H9 (cell line): ENCODE measurements around the gene ITPR1. TPM values are rescaled to one million over a fixed set of nuclear protein-coding genes. Genes with fewer than 3 reads are reported as not detected.

Source experiments
- DNase-seq: peaks from one replicate; pipeline ENCODE4 v3.0.0-alpha.2; 2017
- H2AFZ ChIP-seq: one replicate; pipeline ENCODE4 v1.6.1; 2013; ENCODE audit warnings: mild to moderate bottlenecking, low read length, control low read depth, moderate library complexity
- H2AK5ac ChIP-seq: 2 replicates; pipeline ENCODE4 v1.6.1; 2013; ENCODE audit warnings: low read length, control low read depth, mixed read lengths; ENCODE audit not compliant: insufficient read length
- H2BK120ac ChIP-seq: one replicate; pipeline ENCODE4 v1.6.1; 2013; ENCODE audit warnings: low read depth, mild to moderate bottlenecking, low read length, control low read depth, inconsistent platforms; ENCODE audit not compliant: poor library complexity, severe bottlenecking
- H2BK12ac ChIP-seq: 2 replicates; pipeline ENCODE4 v1.6.1; 2013; ENCODE audit warnings: low read length, control low read depth, mixed read lengths, low read depth; ENCODE audit not compliant: insufficient read length
- H2BK15ac ChIP-seq: 2 replicates; pipeline ENCODE4 v1.6.1; 2013; ENCODE audit warnings: low read depth, low read length, control low read depth
- H2BK20ac ChIP-seq: one replicate; pipeline ENCODE4 v1.6.1; 2013; ENCODE audit warnings: low read depth, mild to moderate bottlenecking, low read length, control low read depth, inconsistent platforms; ENCODE audit not compliant: poor library complexity, severe bottlenecking
- H2BK5ac ChIP-seq: 2 replicates; pipeline ENCODE4 v1.6.1; 2013; ENCODE audit warnings: low read length, control low read depth, mixed read lengths; ENCODE audit not compliant: insufficient read length
- H3K14ac ChIP-seq: 2 replicates; pipeline ENCODE4 v1.6.1; 2013; ENCODE audit warnings: low read length, control low read depth; ENCODE audit not compliant: insufficient read depth
- H3K18ac ChIP-seq: 2 replicates; pipeline ENCODE4 v1.6.1; 2013; ENCODE audit warnings: low read depth, mild to moderate bottlenecking, mixed read lengths, low read length, control low read depth; ENCODE audit not compliant: insufficient read length
- H3K23ac ChIP-seq: 2 replicates; pipeline ENCODE4 v1.6.1; 2013; ENCODE audit warnings: low read length, control low read depth, mixed read lengths, low read depth; ENCODE audit not compliant: insufficient read length
- H3K23me2 ChIP-seq: 2 replicates; pipeline ENCODE4 v1.6.1; 2013; ENCODE audit warnings: low read depth, mild to moderate bottlenecking, mixed read lengths, low read length, control low read depth; ENCODE audit not compliant: insufficient read length, poor library complexity, severe bottlenecking
- H3K27ac ChIP-seq: 2 replicates; pipeline ENCODE4 v1.5.1; 2013; ENCODE audit warnings: low read length, control low read depth, mixed read lengths, low read depth; ENCODE audit not compliant: insufficient read length
- H3K27me3 ChIP-seq: 2 replicates; pipeline ENCODE4 v1.6.1; 2013; ENCODE audit warnings: low read length, control low read depth, inconsistent platforms; ENCODE audit not compliant: insufficient read depth
- H3K4ac ChIP-seq: 2 replicates; pipeline ENCODE4 v1.6.1; 2013; ENCODE audit warnings: low read depth, mild to moderate bottlenecking, control low read depth, inconsistent platforms, low read length, moderate library complexity
- H3K4me1 ChIP-seq: 2 replicates; pipeline ENCODE4 v1.6.1; 2013; ENCODE audit warnings: low read length, control low read depth, inconsistent platforms; ENCODE audit not compliant: insufficient read depth
- H3K4me2 ChIP-seq: 2 replicates; pipeline ENCODE4 v1.6.1; 2013; ENCODE audit warnings: low read length, control low read depth, mixed read lengths; ENCODE audit not compliant: insufficient read length, insufficient read depth
- H3K56ac ChIP-seq: 2 replicates; pipeline ENCODE4 v1.6.1; 2013; ENCODE audit warnings: low read depth, mild to moderate bottlenecking, mixed read lengths, low read length, control low read depth; ENCODE audit not compliant: insufficient read length
- H3K79me1 ChIP-seq: 2 replicates; pipeline ENCODE4 v1.6.1; 2013; ENCODE audit warnings: low read depth, mild to moderate bottlenecking, moderate library complexity, low read length, control low read depth, inconsistent platforms; ENCODE audit not compliant: insufficient read depth, poor library complexity, severe bottlenecking
- H3K79me2 ChIP-seq: 2 replicates; pipeline ENCODE4 v1.6.1; 2013; ENCODE audit warnings: low read length, control low read depth, inconsistent platforms; ENCODE audit not compliant: insufficient read depth
- H3K9ac ChIP-seq: 2 replicates; pipeline ENCODE4 v1.6.1; 2013; ENCODE audit warnings: low read length, control low read depth, mixed read lengths; ENCODE audit not compliant: insufficient read length; ENCODE audit errors: extremely low read depth
- H3K9me3 ChIP-seq: one replicate; pipeline ENCODE4 v1.6.1; 2013; ENCODE audit warnings: low read depth, low read length, inconsistent platforms; ENCODE audit not compliant: control insufficient read depth
- H3T11ph ChIP-seq: one replicate; pipeline ENCODE4 v1.6.1; 2013; ENCODE audit warnings: mild to moderate bottlenecking, low read length, control low read depth, inconsistent platforms
- H4K20me1 ChIP-seq: one replicate; pipeline ENCODE4 v1.6.1; 2013; ENCODE audit not compliant: control insufficient read depth, insufficient read length, insufficient read depth
- H4K5ac ChIP-seq: 2 replicates; pipeline ENCODE4 v1.6.1; 2013; ENCODE audit warnings: low read depth, mild to moderate bottlenecking, mixed read lengths, low read length, control low read depth; ENCODE audit not compliant: insufficient read length
- H4K8ac ChIP-seq: replicated peaks from 2 replicates; pipeline ENCODE4 v1.6.1; 2013; ENCODE audit warnings: low read length, control low read depth, mixed read lengths, low read depth; ENCODE audit not compliant: insufficient read length
- H4K91ac ChIP-seq: 2 replicates; pipeline ENCODE4 v1.6.1; 2013; ENCODE audit warnings: low read depth, mild to moderate bottlenecking, moderate library complexity, mixed read lengths, low read length, control low read depth; ENCODE audit not compliant: insufficient read length
- H3K27ac Mint-ChIP-seq, 3 experiments: 2 replicates in 2 of 3; 3 replicates in 1 of 3; pipeline ENCODE4 v1.8.0; 2020 to 2021; ENCODE audit warnings: mixed read lengths in 3 of 3, mild to moderate bottlenecking in 1 of 3, moderate library complexity in 1 of 3
- H3K27me3 Mint-ChIP-seq: 2 replicates; pipeline ENCODE4 v1.8.0; 2021; ENCODE audit warnings: low read depth, mild to moderate bottlenecking, moderate library complexity, mixed read lengths
- H3K36me3 Mint-ChIP-seq, 3 experiments: 2 replicates in 2 of 3; 3 replicates in 1 of 3; pipeline ENCODE4 v1.8.0; 2020 to 2021; ENCODE audit warnings: low read depth in 3 of 3, mixed read lengths in 3 of 3; ENCODE audit not compliant: insufficient read depth in 1 of 3
- H3K4me1 Mint-ChIP-seq, 2 experiments: 2 replicates each; pipeline ENCODE4 v1.8.0; 2020; ENCODE audit warnings: mixed read lengths in 2 of 2
- H3K4me3 Mint-ChIP-seq, 2 experiments: 2 replicates in 1 of 2; 3 replicates in 1 of 2; pipeline ENCODE4 v1.8.0; 2020 to 2021; ENCODE audit warnings: mild to moderate bottlenecking in 2 of 2, mixed read lengths in 2 of 2, moderate library complexity in 1 of 2
- H3K9me3 Mint-ChIP-seq, 2 experiments: 2 replicates in 1 of 2; 3 replicates in 1 of 2; pipeline ENCODE4 v1.8.0; 2020; ENCODE audit warnings: mild to moderate bottlenecking in 2 of 2, mixed read lengths in 2 of 2, moderate library complexity in 1 of 2
- WGBS: extraction: QIAGEN DNeasy Blood & Tissue Kit; methylation state at CpG from one replicate; pipeline ENCODE4 v1.1.7; 2013; ENCODE audit warnings: missing lambda C conversion rate, low lambda C conversion rate, mixed read lengths; ENCODE audit not compliant: insufficient read length; ENCODE audit errors: extremely low coverage; 5-methylcytosine and 5-hydroxymethylcytosine counted together
- total RNA-seq: library from RNA; stranded (reverse); gene quantifications from 2 replicates; pipeline ENCODE4 v1.2.1, GENCODE V29; 2021
- TF ChIP-seq, protein P1 (sequence below): fragments of 200-600 bp; sonication (generic); conservative IDR thresholded peaks from 3 replicates; pipeline ENCODE4 v1.8.0; 2021; ENCODE audit warnings: antibody characterized with exemption, mild to moderate bottlenecking

ITPR1 gene
- total RNA-seq, 1 experiment from 2014 or later, result 4.2 TPM

DNA sequence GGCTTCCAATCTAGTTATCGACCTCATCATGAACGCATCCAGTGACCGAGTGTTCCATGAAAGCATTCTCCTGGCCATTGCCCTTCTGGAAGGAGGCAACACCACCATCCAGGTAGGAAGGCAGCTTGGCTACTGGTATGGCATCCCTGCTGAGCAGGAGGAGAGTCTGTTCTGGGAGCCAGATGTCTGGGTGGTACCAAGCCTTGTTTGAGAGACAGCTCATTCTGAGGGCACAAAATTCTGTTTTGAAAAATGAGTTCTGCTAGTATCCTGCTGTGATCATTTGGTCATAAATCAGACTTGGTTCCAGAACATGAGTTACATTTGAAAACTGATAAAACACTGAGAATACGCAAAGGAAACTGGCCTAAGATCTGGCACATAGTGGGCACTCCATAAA, 242.1 kb downstream of the ITPR1 start:
- no peak overlapping the region for H3K23ac ChIP-seq

More for the DNA sequence above, 242.1 kb downstream of the ITPR1 start:
- H3K4me1 Mint-ChIP-seq, result peaks cover 25 to 30% of the 10 kb centered on the region in 2 experiments
- Histone ChIP-seq H3K79me2 (no peaks in the 10 kb centered on the region), H3K4ac (no peak overlapping the region), H3K14ac (no peak overlapping the region), H2BK120ac (no peak overlapping the region), H4K91ac (no peak overlapping the region), H2AFZ (no peak overlapping the region), H3K4me1 (peaks cover 6% of the 10 kb centered on the region; the same call in 1 of the 2 replicates), H2BK12ac (no peak overlapping the region), H3K79me1 (no peaks in the 10 kb centered on the region), H3K4me2 (no peak overlapping the region), H3K23me2 (no peaks in the 10 kb centered on the region), H3K18ac (no peak overlapping the region), H3K27me3 (no peaks in the 10 kb centered on the region), H3K27ac (no peak overlapping the region), H2BK15ac (no peak overlapping the region), H2AK5ac (no peak overlapping the region), H2BK20ac (no peak overlapping the region), H3K56ac (no peak overlapping the region), H3K9ac (no peak overlapping the region), H3K9me3 (no peaks in the 10 kb centered on the region), H2BK5ac (no peak overlapping the region), H3T11ph (no peak overlapping the region), H4K8ac (no peak overlapping the region), H4K20me1 (no peaks in the 10 kb centered on the region), H4K5ac (no peak overlapping the region)
- no peaks in the 10 kb centered on the region for H3K9me3 Mint-ChIP-seq
- H3K4me3 Mint-ChIP-seq, result no peak overlapping the region
- no peak overlapping the region for H3K27ac Mint-ChIP-seq
- TF ChIP-seq, protein P1, sequence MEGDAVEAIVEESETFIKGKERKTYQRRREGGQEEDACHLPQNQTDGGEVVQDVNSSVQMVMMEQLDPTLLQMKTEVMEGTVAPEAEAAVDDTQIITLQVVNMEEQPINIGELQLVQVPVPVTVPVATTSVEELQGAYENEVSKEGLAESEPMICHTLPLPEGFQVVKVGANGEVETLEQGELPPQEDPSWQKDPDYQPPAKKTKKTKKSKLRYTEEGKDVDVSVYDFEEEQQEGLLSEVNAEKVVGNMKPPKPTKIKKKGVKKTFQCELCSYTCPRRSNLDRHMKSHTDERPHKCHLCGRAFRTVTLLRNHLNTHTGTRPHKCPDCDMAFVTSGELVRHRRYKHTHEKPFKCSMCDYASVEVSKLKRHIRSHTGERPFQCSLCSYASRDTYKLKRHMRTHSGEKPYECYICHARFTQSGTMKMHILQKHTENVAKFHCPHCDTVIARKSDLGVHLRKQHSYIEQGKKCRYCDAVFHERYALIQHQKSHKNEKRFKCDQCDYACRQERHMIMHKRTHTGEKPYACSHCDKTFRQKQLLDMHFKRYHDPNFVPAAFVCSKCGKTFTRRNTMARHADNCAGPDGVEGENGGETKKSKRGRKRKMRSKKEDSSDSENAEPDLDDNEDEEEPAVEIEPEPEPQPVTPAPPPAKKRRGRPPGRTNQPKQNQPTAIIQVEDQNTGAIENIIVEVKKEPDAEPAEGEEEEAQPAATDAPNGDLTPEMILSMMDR, result no peak
- no peak for DNase-seq
- no CpG with 5 or more reads among the region's 4 CpGs for WGBS
- H3K36me3 Mint-ChIP-seq, result peaks cover 0 to 2% (median 0%) of the 10 kb centered on the region in 3 experiments; a peak in 2 of 7 replicates
- H3K27me3 Mint-ChIP-seq, result no peaks in the 10 kb centered on the region; the same call in 1 of the 2 replicates
